Metanephros (tissue), 1 donor: ENCODE data around the gene MRPL24. TPM values are rescaled to one million over a fixed set of nuclear protein-coding genes. Genes with fewer than 3 reads are reported as not detected.

Experiments used
- total RNA-seq: library from RNA; depleted of rRNA; stranded (reverse); fragments of >200 nt; gene quantifications from one replicate; pipeline ENCODE4 v1.2.3, GENCODE V29; 2014

MRPL24 gene
- 40.3 TPM for total RNA-seq

GRCh38 chr1:156740741-156741480 lies at the start of gene MRPL24:
Gene MRPL24, minus strand, starts transcription at chr1:156741088. Its CDS starts 2,384 bp downstream, at chr1:156738704.

GRCh38 chr1:156767101-156767878 lies 26.4 kb upstream of the MRPL24 start, which contains the start of gene PRCC:
Gene PRCC, plus strand, starts transcription at chr1:156767535. Its CDS starts 237 bp downstream, at chr1:156767772.

GRCh38 chr1:156751451-156751756 lies 10.5 kb upstream of the MRPL24 start, which contains the start of gene HDGF:
Gene HDGF, minus strand, starts transcription at chr1:156751675. Its CDS starts 246 bp downstream, at chr1:156751429.

GRCh38 chr1:156728599-156729462 lies 12.1 kb downstream of the MRPL24 start, which contains the start of gene ISG20L2:
Gene ISG20L2, minus strand, starts transcription at chr1:156728766. Its CDS starts 1,114 bp downstream, at chr1:156727652.

GRCh38 chr1:156727926-156728598 lies 12.8 kb downstream of the MRPL24 start, which contains the start of gene METTL25B:
Gene METTL25B, plus strand, starts transcription at chr1:156728469. Its CDS starts 636 bp downstream, at chr1:156729105.

GRCh38 chr1:156705321-156705917 lies 35.5 kb downstream of the MRPL24 start, which contains the start of gene CRABP2:
Gene CRABP2, minus strand, starts transcription at chr1:156705583. Its CDS starts 137 bp downstream, at chr1:156705446.

Other genes starting within 250 kb of the MRPL24 start
- gene MEF2D, start 240.3 kb downstream of the MRPL24 start, total RNA-seq: 31.0 TPM
- gene IQGAP3, start 168.5 kb downstream of the MRPL24 start, total RNA-seq: 11.3 TPM
- gene TTC24, start 161.4 kb downstream of the MRPL24 start, total RNA-seq: 0.58 TPM
- 53.7 TPM for gene NAXE, start 149.3 kb downstream of the MRPL24 start, total RNA-seq
- 9.6 TPM for gene GPATCH4, start 139.6 kb downstream of the MRPL24 start, total RNA-seq
- gene HAPLN2, start 121.7 kb downstream of the MRPL24 start, total RNA-seq: 0.29 TPM
- gene BCAN, start 99.0 kb downstream of the MRPL24 start, total RNA-seq: 0.18 TPM
- 62.2 TPM for gene NES, start 63.7 kb downstream of the MRPL24 start, total RNA-seq
- 17.1 TPM for gene CRABP2, start 35.5 kb downstream of the MRPL24 start, total RNA-seq
- 22.9 TPM for gene METTL25B, start 12.6 kb downstream of the MRPL24 start, total RNA-seq
- 13.3 TPM for gene ISG20L2, start 12.3 kb downstream of the MRPL24 start, total RNA-seq
- gene HDGF, start 10.6 kb upstream of the MRPL24 start, total RNA-seq: 107 TPM
- gene PRCC, start 26.4 kb upstream of the MRPL24 start, total RNA-seq: 33.2 TPM
- gene SH2D2A, start 75.8 kb upstream of the MRPL24 start, total RNA-seq: 0.64 TPM
- gene INSRR, start 118.0 kb upstream of the MRPL24 start, total RNA-seq: 1.9 TPM
- gene NTRK1, start 119.8 kb upstream of the MRPL24 start, total RNA-seq: 2.0 TPM
- gene PEAR1, start 152.6 kb upstream of the MRPL24 start, total RNA-seq: 33.2 TPM
- gene LRRC71, start 179.5 kb upstream of the MRPL24 start, total RNA-seq: 0.35 TPM